Left kidney (tissue), 2 donors: ENCODE results near the gene MACROD2. TPM values are rescaled to one million over a fixed set of nuclear protein-coding genes. Genes with fewer than 3 reads are reported as not detected.
"Not testable (repeated sequence)": the region's sequence is repeated elsewhere in the genome, so short reads cannot be mapped to it uniquely, and the experiment has no call there.

Experiments
- DNase-seq: peaks from one replicate; pipeline ENCODE4 v3.0.0-alpha.2; 2013
- polyA plus RNA-seq: library from polyadenylated mRNA; unstranded; fragments of 120-200 nt; gene quantifications from one replicate; pipeline ENCODE4 v1.2.1, GENCODE V29; 2013; ENCODE audit not compliant: insufficient read length

MACROD2 gene
- polyA plus RNA-seq, 1 donor: 17.2 TPM

- no peak for DNase-seq
Observed at GRCh38 chr20:14989535-14990290, 994.4 kb downstream of the MACROD2 start.

GRCh38 chr20:14991023-14991422 lies 995.7 kb downstream of the MACROD2 start:
- DNase-seq: no peak

- DNase-seq: no peak
Observed at GRCh38 chr20:14992153-14992552, 996.8 kb downstream of the MACROD2 start.

- DNase-seq: no peak
Observed at GRCh38 chr20:14992961-14993360, 997.6 kb downstream of the MACROD2 start.

GRCh38 chr20:14996883-14997672 lies 1001.8 kb downstream of the MACROD2 start:
- no peak for DNase-seq

GRCh38 chr20:14997791-14998190 lies 1002.5 kb downstream of the MACROD2 start:
- no peak for DNase-seq

GRCh38 chr20:15005300-15005986 lies 1010.1 kb downstream of the MACROD2 start:
- DNase-seq: no peak

- no peak for DNase-seq
Observed at GRCh38 chr20:15011631-15012030, 1016.3 kb downstream of the MACROD2 start.

- peak; percentile 38 for DNase-seq
Observed at GRCh38 chr20:15012566-15012965, 1017.2 kb downstream of the MACROD2 start.

GRCh38 chr20:15016875-15017274 lies 1021.6 kb downstream of the MACROD2 start:
- DNase-seq: not testable (repeated sequence)

- DNase-seq: no peak
Observed at GRCh38 chr20:15018966-15019365, 1023.6 kb downstream of the MACROD2 start.

GRCh38 chr20:15020845-15021244 lies 1025.5 kb downstream of the MACROD2 start:
- DNase-seq: no peak

GRCh38 chr20:15022921-15023320 lies 1027.6 kb downstream of the MACROD2 start:
- no peak for DNase-seq

GRCh38 chr20:15026759-15027158 lies 1031.4 kb downstream of the MACROD2 start:
- no peak for DNase-seq

GRCh38 chr20:15030826-15031225 lies 1035.5 kb downstream of the MACROD2 start:
- DNase-seq: no peak

GRCh38 chr20:15031546-15032351 lies 1036.4 kb downstream of the MACROD2 start:
- no peak for DNase-seq

- DNase-seq: no peak
Observed at GRCh38 chr20:15032352-15032622, 1037.0 kb downstream of the MACROD2 start.

GRCh38 chr20:15033269-15033668 lies 1038.0 kb downstream of the MACROD2 start:
- no peak for DNase-seq

- peak; percentile 41 for DNase-seq
Observed at GRCh38 chr20:15033891-15034290, 1038.6 kb downstream of the MACROD2 start.

GRCh38 chr20:15036948-15037347 lies 1041.6 kb downstream of the MACROD2 start:
- DNase-seq: no peak

- peak; percentile 68 for DNase-seq
Observed at GRCh38 chr20:15039088-15039752, 1043.9 kb downstream of the MACROD2 start.

- no peak for DNase-seq
Observed at GRCh38 chr20:15042723-15043122, 1047.4 kb downstream of the MACROD2 start.
